ENCODE measurements around the gene SLC46A3.

Gene SLC46A3, protein sequence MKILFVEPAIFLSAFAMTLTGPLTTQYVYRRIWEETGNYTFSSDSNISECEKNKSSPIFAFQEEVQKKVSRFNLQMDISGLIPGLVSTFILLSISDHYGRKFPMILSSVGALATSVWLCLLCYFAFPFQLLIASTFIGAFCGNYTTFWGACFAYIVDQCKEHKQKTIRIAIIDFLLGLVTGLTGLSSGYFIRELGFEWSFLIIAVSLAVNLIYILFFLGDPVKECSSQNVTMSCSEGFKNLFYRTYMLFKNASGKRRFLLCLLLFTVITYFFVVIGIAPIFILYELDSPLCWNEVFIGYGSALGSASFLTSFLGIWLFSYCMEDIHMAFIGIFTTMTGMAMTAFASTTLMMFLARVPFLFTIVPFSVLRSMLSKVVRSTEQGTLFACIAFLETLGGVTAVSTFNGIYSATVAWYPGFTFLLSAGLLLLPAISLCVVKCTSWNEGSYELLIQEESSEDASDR

DNA sequence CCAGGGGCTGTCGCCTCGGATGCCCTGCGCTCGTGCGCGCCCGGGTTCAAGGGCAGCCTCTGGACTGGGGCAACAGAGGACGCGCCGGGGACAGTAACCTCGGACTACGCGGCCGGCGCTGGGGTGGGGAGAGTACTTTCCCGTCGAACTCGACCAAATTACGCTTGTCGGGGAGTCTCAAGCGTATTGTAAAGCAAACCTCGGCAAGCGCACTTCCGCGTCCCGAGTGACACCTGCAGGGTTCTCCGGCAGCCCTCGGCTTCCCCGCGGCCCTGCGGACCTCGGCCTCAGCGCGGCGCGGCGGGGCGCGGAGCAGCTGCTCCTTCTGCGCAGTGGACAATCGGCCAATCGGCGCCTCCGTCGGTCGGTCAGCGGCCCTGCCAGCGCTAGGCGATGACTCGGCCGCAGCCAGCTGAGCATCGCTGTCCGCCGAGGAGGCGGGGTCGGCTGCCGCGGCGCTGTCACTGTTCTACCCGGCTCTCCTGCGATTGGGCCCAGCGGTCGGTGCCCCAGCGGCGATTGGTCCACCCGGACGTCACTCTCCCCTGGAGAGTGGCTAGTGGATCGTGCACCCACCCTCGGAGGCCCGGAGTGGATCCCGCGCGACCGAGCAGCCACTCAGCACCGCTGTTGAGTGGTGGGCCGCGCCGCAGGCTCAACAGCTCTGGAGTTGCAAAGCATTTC is at the start of gene SLC46A3:
Gene SLC46A3 (minus strand): TSS at position 428 of the 684 bp plus-strand sequence. CDS start 972 bp downstream, outside the sequence.
- TF ChIP-seq, protein P1, sequence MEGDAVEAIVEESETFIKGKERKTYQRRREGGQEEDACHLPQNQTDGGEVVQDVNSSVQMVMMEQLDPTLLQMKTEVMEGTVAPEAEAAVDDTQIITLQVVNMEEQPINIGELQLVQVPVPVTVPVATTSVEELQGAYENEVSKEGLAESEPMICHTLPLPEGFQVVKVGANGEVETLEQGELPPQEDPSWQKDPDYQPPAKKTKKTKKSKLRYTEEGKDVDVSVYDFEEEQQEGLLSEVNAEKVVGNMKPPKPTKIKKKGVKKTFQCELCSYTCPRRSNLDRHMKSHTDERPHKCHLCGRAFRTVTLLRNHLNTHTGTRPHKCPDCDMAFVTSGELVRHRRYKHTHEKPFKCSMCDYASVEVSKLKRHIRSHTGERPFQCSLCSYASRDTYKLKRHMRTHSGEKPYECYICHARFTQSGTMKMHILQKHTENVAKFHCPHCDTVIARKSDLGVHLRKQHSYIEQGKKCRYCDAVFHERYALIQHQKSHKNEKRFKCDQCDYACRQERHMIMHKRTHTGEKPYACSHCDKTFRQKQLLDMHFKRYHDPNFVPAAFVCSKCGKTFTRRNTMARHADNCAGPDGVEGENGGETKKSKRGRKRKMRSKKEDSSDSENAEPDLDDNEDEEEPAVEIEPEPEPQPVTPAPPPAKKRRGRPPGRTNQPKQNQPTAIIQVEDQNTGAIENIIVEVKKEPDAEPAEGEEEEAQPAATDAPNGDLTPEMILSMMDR (IDR thresholded peaks at IDR 0.05; ENCODE audit: low read depth, low read length): no peak
- peak within 1 kb of the TSS; percentile 73 for H3K4me3 ChIP-seq (ENCODE audit: low read depth, low read length)

DNA sequence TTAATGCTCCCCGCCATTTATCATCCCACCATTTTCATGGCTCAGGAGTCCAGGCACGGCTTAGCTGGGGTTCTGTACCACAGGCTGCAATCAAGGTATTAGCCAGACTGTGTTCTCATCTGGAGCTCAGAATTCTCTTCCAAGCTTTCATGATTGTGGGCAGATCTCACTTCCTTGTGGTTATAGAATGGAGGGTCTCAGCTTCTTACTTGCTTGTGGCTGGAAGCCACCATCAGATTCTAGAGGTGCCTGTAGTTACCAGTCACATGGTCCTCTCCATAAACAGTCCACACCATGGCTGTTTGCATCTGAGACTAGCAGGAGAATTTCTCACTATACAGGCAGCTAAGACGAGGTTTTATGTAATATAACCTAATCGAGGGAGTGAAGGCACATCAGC is 45.1 kb upstream of the SLC46A3 start:
- TF ChIP-seq, protein P1 (IDR thresholded peaks at IDR 0.05; ENCODE audit: low read depth, low read length): no peak
- no peak overlapping the region for H3K4me3 ChIP-seq (ENCODE audit: low read depth, low read length)

DNA sequence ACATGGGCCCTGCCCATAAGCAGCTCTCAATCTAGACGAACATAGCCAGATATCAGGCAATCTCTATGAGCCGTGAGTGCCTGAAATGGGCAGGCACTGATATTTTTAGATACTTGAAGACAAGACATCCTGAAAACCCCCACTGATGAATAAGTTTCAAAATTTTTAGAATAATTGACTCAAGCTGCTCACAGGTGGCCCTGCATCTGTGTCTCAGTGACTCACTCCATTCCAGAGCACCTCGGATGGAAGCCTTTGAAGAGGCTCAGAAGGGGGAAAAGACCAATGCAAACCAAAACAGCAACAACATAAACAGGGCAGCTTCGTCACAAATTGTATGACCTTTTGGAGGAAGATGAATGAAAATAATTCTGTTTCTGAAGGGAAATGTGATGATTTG is 42.8 kb upstream of the SLC46A3 start:
- no peak overlapping the region for H3K4me3 ChIP-seq (ENCODE audit: low read depth, low read length)
- TF ChIP-seq, protein P1 (IDR thresholded peaks at IDR 0.05; ENCODE audit: low read depth, low read length): no peak

- no peak overlapping the region for H3K4me3 ChIP-seq (ENCODE audit: low read depth, low read length)
- TF ChIP-seq, protein P1 (IDR thresholded peaks at IDR 0.05; ENCODE audit: low read depth, low read length): no peak
Observed at GRCh38 chr13:28755546-28755870, 36.7 kb upstream of the SLC46A3 start.

- TF ChIP-seq, protein P1 (IDR thresholded peaks at IDR 0.05; ENCODE audit: low read depth, low read length): no peak
- H3K4me3 ChIP-seq (ENCODE audit: low read depth, low read length): no peak overlapping the region
Observed at GRCh38 chr13:28754698-28755545, 36.2 kb upstream of the SLC46A3 start.

- TF ChIP-seq, protein P1 (IDR thresholded peaks at IDR 0.05; ENCODE audit: low read depth, low read length): no peak
- no peak overlapping the region for H3K4me3 ChIP-seq (ENCODE audit: low read depth, low read length)
Observed at GRCh38 chr13:28753946-28754345, 35.2 kb upstream of the SLC46A3 start.
